Mesothelial cell of epicardium (in vitro differentiated cells): ENCODE data around the gene SMAP2. TPM values are rescaled to one million over a fixed set of nuclear protein-coding genes. Genes with fewer than 3 reads are reported as not detected.
"Not testable (repeated sequence)": the region's sequence is repeated elsewhere in the genome, so short reads cannot be mapped to it uniquely, and the experiment has no call there.

Experiments
- DNase-seq, 2 experiments: peaks; one replicate each; pipeline ENCODE4 v3.0.0; 2021; ENCODE audit warnings: low spot score in 2 of 2; ENCODE audit not compliant: unreplicated experiment in 2 of 2
- H3K27ac Mint-ChIP-seq: 2 replicates; pipeline ENCODE4 v1.8.0; 2021; ENCODE audit warnings: mixed read lengths
- H3K27me3 Mint-ChIP-seq: 2 replicates; pipeline ENCODE4 v1.8.0; 2021; ENCODE audit warnings: low read depth, mixed read lengths
- H3K36me3 Mint-ChIP-seq: 2 replicates; pipeline ENCODE4 v1.8.0; 2021; ENCODE audit warnings: mixed read lengths
- H3K4me1 Mint-ChIP-seq: 2 replicates; pipeline ENCODE4 v1.8.0; 2021; ENCODE audit warnings: mixed read lengths
- H3K4me3 Mint-ChIP-seq: 2 replicates; pipeline ENCODE4 v1.8.0; 2021; ENCODE audit warnings: mild to moderate bottlenecking, moderate library complexity, mixed read lengths
- H3K9me3 Mint-ChIP-seq: 2 replicates; pipeline ENCODE4 v1.8.0; 2021; ENCODE audit warnings: mixed read lengths
- CTCF ChIP-seq: fragments of 200-600 bp; sonication (generic); IDR thresholded peaks from one replicate; pipeline ENCODE4 v1.5.0; 2021; ENCODE audit warnings: antibody characterized with exemption; ENCODE audit not compliant: unreplicated experiment
- total RNA-seq: library from RNA; stranded (reverse); gene quantifications from 3 replicates; pipeline ENCODE4 v1.2.1, GENCODE V29; 2021

Gene SMAP2
- total RNA-seq, 1 donor from 2014 or later, result 10.9 TPM

GRCh38 chr1:40385437-40386358 is 12.2 kb downstream of the SMAP2 start:
- no peak for DNase-seq
- H3K9me3 Mint-ChIP-seq, result no peaks in the 10 kb centered on the region
- no peak for TF ChIP-seq CTCF
- H3K27ac Mint-ChIP-seq, result peak overlapping the region; percentile 75
- peaks cover 2% of the 10 kb centered on the region for H3K36me3 Mint-ChIP-seq
- no peaks in the 10 kb centered on the region for H3K27me3 Mint-ChIP-seq
- no peak overlapping the region for H3K4me3 Mint-ChIP-seq
- peaks cover 22% of the 10 kb centered on the region for H3K4me1 Mint-ChIP-seq

- no peak for TF ChIP-seq CTCF
- Mint-ChIP-seq H3K4me1 (peaks cover 22% of the 10 kb centered on the region), H3K27me3 (no peaks in the 10 kb centered on the region), H3K4me3 (no peak overlapping the region), H3K9me3 (no peaks in the 10 kb centered on the region), H3K36me3 (peaks cover 2% of the 10 kb centered on the region), H3K27ac (peak overlapping the region; percentile 75)
- DNase-seq, result no peak
Measured at GRCh38 chr1:40386359-40386723, 12.8 kb downstream of the SMAP2 start.

GRCh38 chr1:40386796-40387195 is 13.3 kb downstream of the SMAP2 start:
- TF ChIP-seq CTCF, result no peak
- no peak for DNase-seq
- Mint-ChIP-seq H3K27me3 (no peaks in the 10 kb centered on the region), H3K27ac (no peak overlapping the region), H3K9me3 (no peaks in the 10 kb centered on the region), H3K4me1 (peaks cover 22% of the 10 kb centered on the region), H3K4me3 (no peak overlapping the region), H3K36me3 (peaks cover 2% of the 10 kb centered on the region)

- H3K36me3 Mint-ChIP-seq, H3K27me3 Mint-ChIP-seq, H3K27ac Mint-ChIP-seq, H3K4me3 Mint-ChIP-seq, H3K9me3 Mint-ChIP-seq, DNase-seq: not testable (repeated sequence)
- peaks cover 22% of the 10 kb centered on the region for H3K4me1 Mint-ChIP-seq
Measured at GRCh38 chr1:40387381-40388306, 14.1 kb downstream of the SMAP2 start.

- H3K9me3 Mint-ChIP-seq, H3K27me3 Mint-ChIP-seq, H3K36me3 Mint-ChIP-seq, DNase-seq, H3K27ac Mint-ChIP-seq, H3K4me3 Mint-ChIP-seq: not testable (repeated sequence)
- peaks cover 22% of the 10 kb centered on the region for H3K4me1 Mint-ChIP-seq
Measured at GRCh38 chr1:40388456-40389321, 15.2 kb downstream of the SMAP2 start.

- Mint-ChIP-seq H3K36me3 (peaks cover 2% of the 10 kb centered on the region), H3K4me3 (no peak overlapping the region), H3K4me1 (peaks cover 19% of the 10 kb centered on the region), H3K27ac (no peak overlapping the region), H3K27me3 (no peaks in the 10 kb centered on the region), H3K9me3 (no peaks in the 10 kb centered on the region)
- TF ChIP-seq CTCF, result no peak
- DNase-seq, result no peak
Measured at GRCh38 chr1:40389322-40389803, 15.8 kb downstream of the SMAP2 start.
